Endodermal cell (in vitro differentiated cells): ENCODE results near the gene VPS45. TPM values are rescaled to one million over a fixed set of nuclear protein-coding genes. Genes with fewer than 3 reads are reported as not detected.

ENCODE experiments used
- DNase-seq: peaks from one replicate; pipeline ENCODE4 v3.0.0-alpha.2; 2017
- H3K27ac ChIP-seq: 2 replicates; pipeline ENCODE4 v1.5.1; 2013; ENCODE audit warnings: mild to moderate bottlenecking, low read depth, low read length, moderate library complexity
- H3K27me3 ChIP-seq: 2 replicates; pipeline ENCODE4 v1.6.1; 2013; ENCODE audit warnings: mild to moderate bottlenecking, low read length, moderate library complexity; ENCODE audit not compliant: insufficient read depth, control insufficient read depth, poor library complexity, severe bottlenecking
- H3K36me3 ChIP-seq: 2 replicates; pipeline ENCODE4 v1.7.0; 2013; ENCODE audit warnings: mild to moderate bottlenecking, low read length, moderate library complexity; ENCODE audit not compliant: control insufficient read depth, insufficient read depth
- H3K4me1 ChIP-seq: one replicate; pipeline ENCODE4 v1.7.0; 2013; ENCODE audit warnings: low read length; ENCODE audit not compliant: control insufficient read depth, insufficient read depth
- H3K4me3 ChIP-seq: 2 replicates; pipeline ENCODE4 v1.5.1; 2013; ENCODE audit warnings: mild to moderate bottlenecking, low read length, moderate library complexity
- H3K9ac ChIP-seq: 2 replicates; pipeline ENCODE4 v1.6.1; 2013; ENCODE audit warnings: mild to moderate bottlenecking, low read length, moderate library complexity; ENCODE audit not compliant: poor library complexity, severe bottlenecking; ENCODE audit errors: extremely low read depth
- H3K9me3 ChIP-seq: 2 replicates; pipeline ENCODE4 v1.6.1; 2013; ENCODE audit warnings: mild to moderate bottlenecking, low read length, moderate library complexity; ENCODE audit not compliant: control insufficient read depth
- H3K27ac Mint-ChIP-seq: 2 replicates; pipeline ENCODE4 v1.8.0; 2020; ENCODE audit warnings: mixed read lengths
- H3K27me3 Mint-ChIP-seq: 2 replicates; pipeline ENCODE4 v1.8.0; 2021; ENCODE audit warnings: mild to moderate bottlenecking, mixed read lengths; ENCODE audit not compliant: insufficient read depth
- H3K36me3 Mint-ChIP-seq: 2 replicates; pipeline ENCODE4 v1.8.0; 2020; ENCODE audit warnings: low read depth, mixed read lengths
- H3K4me1 Mint-ChIP-seq: 2 replicates; pipeline ENCODE4 v1.8.0; 2020; ENCODE audit warnings: mixed read lengths
- H3K4me3 Mint-ChIP-seq: 2 replicates; pipeline ENCODE4 v1.8.0; 2020; ENCODE audit warnings: mild to moderate bottlenecking, moderate library complexity, mixed read lengths
- H3K9me3 Mint-ChIP-seq: 2 replicates; pipeline ENCODE4 v1.8.0; 2020; ENCODE audit warnings: mild to moderate bottlenecking, mixed read lengths
- WGBS, 2 experiments: methylation state at CpG; one replicate each; pipeline versions ENCODE4 v1.1.5 to v1.1.7; 2013; ENCODE audit warnings: missing lambda C conversion rate in 2 of 2, mixed read lengths in 1 of 2; ENCODE audit not compliant: insufficient coverage in 1 of 2, insufficient read length in 1 of 2; 5-methylcytosine and 5-hydroxymethylcytosine counted together
- total RNA-seq, 2 donors: library from RNA; stranded (reverse); fragmentation: NEBNext Ultra II Directional in 1 of 2; extraction: Animal tissue kit (Norgen Biotek cat#: 25700) in 1 of 2; gene quantifications; 2 replicates in 1 of 2; 3 replicates in 1 of 2; pipeline ENCODE4 v1.2.1, GENCODE V29; 2021
- TF ChIP-seq, protein P1 (sequence below): fragments of 200-600 bp; sonication (generic); conservative IDR thresholded peaks from 2 replicates; pipeline ENCODE4 v1.5.0; 2021; ENCODE audit warnings: antibody characterized with exemption, mild to moderate bottlenecking

Gene VPS45
- total RNA-seq, 2 donors from 2014 or later, result 32.6 to 35.0 TPM

DNA sequence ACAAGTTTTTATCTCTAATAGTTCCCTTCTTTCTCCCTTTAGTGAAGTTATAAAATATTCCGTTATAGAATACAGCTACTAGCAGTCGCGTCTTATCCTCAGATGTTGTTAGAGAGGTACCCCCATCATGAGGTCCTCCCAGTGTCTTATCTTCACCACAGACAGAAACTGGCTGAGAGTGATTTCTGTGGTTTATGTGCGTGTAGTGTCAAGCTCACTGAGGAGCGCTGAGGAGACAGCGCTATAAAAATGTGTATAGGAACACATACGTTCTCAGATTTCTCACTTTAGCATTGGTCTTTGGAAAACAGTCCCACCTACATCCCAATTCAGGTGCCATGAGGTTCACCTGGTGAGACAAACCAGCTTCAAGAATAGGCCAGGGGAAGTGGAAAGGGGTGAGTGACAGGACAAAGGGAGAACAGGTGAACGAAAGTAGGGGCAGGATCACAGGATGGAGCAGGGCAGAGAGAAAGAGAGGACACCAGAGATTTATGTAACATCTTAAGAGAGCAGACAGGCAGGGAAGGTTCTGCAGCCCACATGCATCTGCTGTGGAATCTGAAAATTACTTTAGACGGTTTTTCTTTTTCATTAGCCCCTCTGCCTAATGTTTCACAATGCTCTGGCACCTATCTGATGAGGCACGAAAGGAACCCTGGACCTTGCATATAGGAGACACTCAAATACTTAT lies 79.4 kb downstream of the VPS45 start:
- Histone ChIP-seq H3K27ac (no peak overlapping the region), H3K27me3 (no peaks in the 10 kb centered on the region), H3K4me3 (no peak overlapping the region), H3K9ac (no peak overlapping the region), H3K4me1 (no peaks in the 10 kb centered on the region), H3K9me3 (no peaks in the 10 kb centered on the region), H3K36me3 (no peaks in the 10 kb centered on the region)
- Mint-ChIP-seq H3K27ac (no peak overlapping the region), H3K36me3 (no peaks in the 10 kb centered on the region), H3K4me1 (peaks cover 11% of the 10 kb centered on the region), H3K27me3 (peaks cover 18% of the 10 kb centered on the region), H3K9me3 (no peaks in the 10 kb centered on the region), H3K4me3 (no peak overlapping the region)
- DNase-seq, result no peak
- TF ChIP-seq, protein P1, sequence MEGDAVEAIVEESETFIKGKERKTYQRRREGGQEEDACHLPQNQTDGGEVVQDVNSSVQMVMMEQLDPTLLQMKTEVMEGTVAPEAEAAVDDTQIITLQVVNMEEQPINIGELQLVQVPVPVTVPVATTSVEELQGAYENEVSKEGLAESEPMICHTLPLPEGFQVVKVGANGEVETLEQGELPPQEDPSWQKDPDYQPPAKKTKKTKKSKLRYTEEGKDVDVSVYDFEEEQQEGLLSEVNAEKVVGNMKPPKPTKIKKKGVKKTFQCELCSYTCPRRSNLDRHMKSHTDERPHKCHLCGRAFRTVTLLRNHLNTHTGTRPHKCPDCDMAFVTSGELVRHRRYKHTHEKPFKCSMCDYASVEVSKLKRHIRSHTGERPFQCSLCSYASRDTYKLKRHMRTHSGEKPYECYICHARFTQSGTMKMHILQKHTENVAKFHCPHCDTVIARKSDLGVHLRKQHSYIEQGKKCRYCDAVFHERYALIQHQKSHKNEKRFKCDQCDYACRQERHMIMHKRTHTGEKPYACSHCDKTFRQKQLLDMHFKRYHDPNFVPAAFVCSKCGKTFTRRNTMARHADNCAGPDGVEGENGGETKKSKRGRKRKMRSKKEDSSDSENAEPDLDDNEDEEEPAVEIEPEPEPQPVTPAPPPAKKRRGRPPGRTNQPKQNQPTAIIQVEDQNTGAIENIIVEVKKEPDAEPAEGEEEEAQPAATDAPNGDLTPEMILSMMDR, result no peak
- WGBS, 2 experiments, result 92 to 100% methylated on average over 5 to 10 of the region's 10 CpGs

DNA sequence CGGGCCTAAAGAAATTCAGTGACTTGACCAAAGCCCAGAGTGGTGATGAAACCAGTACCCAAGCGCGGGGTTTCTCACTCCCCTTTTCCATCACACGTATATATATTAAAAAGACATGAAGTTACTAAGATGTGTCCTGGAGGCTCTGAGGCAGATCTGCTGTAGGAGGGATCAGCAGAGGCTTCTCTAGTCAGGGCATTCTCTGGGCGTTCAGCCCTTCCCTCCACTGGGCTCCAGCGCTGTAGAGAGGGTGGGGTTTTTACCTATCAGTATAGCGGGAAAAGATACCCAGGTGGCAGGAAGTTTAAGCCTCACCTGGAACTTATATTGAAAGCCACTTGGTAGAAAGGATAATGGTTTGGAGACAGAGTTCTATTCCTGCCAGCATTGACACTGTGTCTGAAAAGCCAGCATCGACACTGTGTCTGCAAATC lies 81.3 kb downstream of the VPS45 start:
- DNase-seq, result no peak
- no peaks in the 10 kb centered on the region for H3K27me3 ChIP-seq
- H3K36me3 ChIP-seq, result peaks cover 13% of the 10 kb centered on the region
- peak overlapping the region; percentile 84 for H3K4me3 Mint-ChIP-seq
- no peaks in the 10 kb centered on the region for H3K4me1 ChIP-seq
- peaks cover 18% of the 10 kb centered on the region for H3K27me3 Mint-ChIP-seq
- no peaks in the 10 kb centered on the region for H3K9me3 ChIP-seq
- TF ChIP-seq, protein P1, result no peak
- H3K4me3 ChIP-seq, result peak overlapping the region; percentile 84
- peak overlapping the region; percentile 67 for H3K9ac ChIP-seq
- H3K4me1 Mint-ChIP-seq, result peaks cover 14% of the 10 kb centered on the region
- peak overlapping the region; percentile 69 for H3K27ac Mint-ChIP-seq
- peaks cover 11% of the 10 kb centered on the region for H3K36me3 Mint-ChIP-seq
- H3K9me3 Mint-ChIP-seq, result no peaks in the 10 kb centered on the region
- peak overlapping the region; percentile 91 for H3K27ac ChIP-seq
- WGBS, 2 experiments, result 36 to 48% methylated on average over 4 to 7 of the region's 8 CpGs

DNA sequence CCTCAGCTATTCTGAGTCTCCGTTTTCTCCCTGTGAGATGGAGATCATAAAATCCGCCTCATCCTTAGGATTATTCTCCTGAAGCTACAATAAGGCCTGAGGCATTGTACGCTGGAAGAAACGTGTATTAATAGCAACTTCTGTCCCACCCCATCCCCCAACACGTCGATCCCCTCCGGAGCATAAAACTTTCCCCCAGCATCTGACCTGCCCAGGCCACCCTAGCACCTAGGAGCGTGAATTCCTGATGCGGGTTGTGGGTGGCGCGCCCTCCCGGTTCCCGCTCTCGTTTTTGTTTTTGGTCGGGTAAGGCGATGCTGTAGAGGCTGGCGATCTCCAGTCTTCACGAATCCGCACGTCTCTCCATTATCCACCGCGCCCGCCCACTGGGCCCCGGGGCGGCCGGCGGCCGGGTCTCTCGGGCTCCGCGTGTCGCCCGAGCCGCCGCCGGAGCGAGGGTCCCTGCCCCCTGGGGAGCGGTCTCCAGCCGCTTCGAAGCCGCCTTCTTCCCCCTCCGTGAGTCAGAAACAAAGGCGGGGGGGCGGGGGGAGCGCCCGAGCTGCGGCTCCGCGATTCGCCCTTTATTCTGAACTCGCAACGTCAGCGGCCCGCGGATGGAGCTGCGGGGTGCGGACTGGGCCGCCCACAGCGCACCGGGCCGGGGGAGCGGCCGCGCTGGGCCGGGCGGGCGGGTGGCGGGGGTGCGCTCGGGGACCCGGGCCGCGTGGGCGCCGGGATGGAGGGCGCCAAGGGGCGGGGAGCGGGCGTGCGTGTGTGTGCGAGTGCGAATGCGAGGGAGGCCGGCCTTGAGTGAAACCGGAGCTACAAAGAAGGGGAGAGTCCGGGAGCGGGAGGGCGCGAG lies 81.9 kb downstream of the VPS45 start, which contains the start of gene PLEKHO1:
Gene PLEKHO1, plus strand, starts transcription at position 646 of the 862 bp plus-strand sequence. CDS start 342 bp downstream, outside the sequence.
- peak; percentile 81 for DNase-seq
- Histone ChIP-seq H3K4me3 (peak within 1 kb of the TSS; percentile 98), H3K36me3 (peaks cover 19% of the 10 kb centered on the region), H3K4me1 (no peaks in the 10 kb centered on the region), H3K27me3 (no peaks in the 10 kb centered on the region), H3K9ac (peak within 1 kb of the TSS; percentile 67), H3K27ac (peak within 1 kb of the TSS; percentile 91), H3K9me3 (no peaks in the 10 kb centered on the region)
- Mint-ChIP-seq H3K4me3 (peak within 1 kb of the TSS; percentile 84), H3K9me3 (no peaks in the 10 kb centered on the region), H3K27ac (peak within 1 kb of the TSS; percentile 83), H3K36me3 (peaks cover 17% of the 10 kb centered on the region), H3K27me3 (peaks cover 18% of the 10 kb centered on the region), H3K4me1 (peaks cover 14% of the 10 kb centered on the region)
- TF ChIP-seq, protein P1, result no peak
- WGBS, 2 experiments, result 1% methylated on average over 16 to 89 of the region's 89 CpGs
